Measurements from ENCODE around the gene WWOX. TPM values are rescaled to one million over a fixed set of nuclear protein-coding genes. Genes with fewer than 3 reads are reported as not detected.

The WWOX gene
- total and polyA plus RNA-seq, 2 of the 8 experiments (the other 6 are each of a cell fraction or from before 2014, with no cell fraction given): 5.4 to 16.7 TPM

GRCh38 chr16:78485917-78486257 lies 386.4 kb downstream of the WWOX start (continued):
- TF ChIP-seq SRF (IDR thresholded peaks at IDR 0.05; ENCODE audit: low read depth, low read length) (no peak), USF2 (IDR thresholded peaks at IDR 0.05; ENCODE audit: low read length) (no peak)

Measured in H1 (cell line).